GM21381 (cell line): ENCODE measurements around the gene VPS39.

ENCODE experiments used
- ATAC-seq: cut with Tn5 transposase; IDR thresholded peaks from one replicate; pipeline ENCODE4 v1.9.1; 2021; ENCODE audit warnings: mild to moderate bottlenecking, moderate library complexity; ENCODE audit not compliant: unreplicated experiment

VPS39 gene

DNA sequence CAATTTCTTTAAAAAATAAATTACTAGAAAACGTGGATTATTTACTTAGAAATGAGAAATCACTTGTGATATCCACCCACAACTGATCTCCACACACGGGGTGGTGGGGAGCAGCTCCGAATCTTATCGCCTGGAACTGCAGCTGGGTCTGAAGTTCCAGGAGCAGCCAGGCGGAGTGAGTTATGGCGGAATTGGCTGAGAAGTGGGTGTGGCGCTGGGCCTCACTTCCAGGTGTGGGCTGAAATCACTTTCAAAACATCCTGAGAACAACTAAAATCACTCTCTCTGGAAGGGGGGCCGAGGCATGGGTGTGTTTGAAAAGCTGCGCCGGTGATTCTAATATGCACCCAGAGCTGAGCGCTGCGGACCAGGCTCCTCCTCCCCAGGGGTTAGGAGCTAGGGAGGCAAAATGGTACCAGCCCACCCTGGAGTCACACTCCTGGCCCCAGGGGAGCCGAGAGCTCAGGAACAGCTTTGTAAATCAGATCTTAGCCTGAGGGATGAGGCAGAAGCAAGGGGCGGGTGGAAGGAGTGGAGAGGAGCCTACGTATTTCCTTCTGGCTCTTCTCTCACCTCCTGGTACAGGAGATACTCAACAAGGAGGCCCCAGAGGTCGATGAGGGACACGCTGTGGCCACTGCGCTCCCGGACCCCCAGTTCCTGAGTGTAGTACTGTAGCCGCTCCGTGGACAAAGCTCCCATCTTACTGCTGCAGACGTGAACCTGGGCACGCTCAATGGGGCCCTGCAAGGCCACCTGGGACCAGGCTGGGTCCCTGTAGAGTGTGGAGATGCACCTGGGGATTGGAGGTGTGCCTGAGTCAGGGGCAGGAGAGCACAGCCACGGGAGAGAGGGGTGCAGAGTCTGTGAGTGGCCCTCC, 61.3 kb downstream of the VPS39 start:
- ATAC-seq, result no peak

GRCh38 chr15:42145546-42146455, 62.3 kb downstream of the VPS39 start:
- no peak for ATAC-seq

GRCh38 chr15:42144841-42145375, 63.2 kb downstream of the VPS39 start:
- no peak for ATAC-seq

GRCh38 chr15:42143866-42144625, 64.1 kb downstream of the VPS39 start:
- ATAC-seq, result no peak

GRCh38 chr15:42143356-42143755, 64.7 kb downstream of the VPS39 start:
- no peak for ATAC-seq

DNA sequence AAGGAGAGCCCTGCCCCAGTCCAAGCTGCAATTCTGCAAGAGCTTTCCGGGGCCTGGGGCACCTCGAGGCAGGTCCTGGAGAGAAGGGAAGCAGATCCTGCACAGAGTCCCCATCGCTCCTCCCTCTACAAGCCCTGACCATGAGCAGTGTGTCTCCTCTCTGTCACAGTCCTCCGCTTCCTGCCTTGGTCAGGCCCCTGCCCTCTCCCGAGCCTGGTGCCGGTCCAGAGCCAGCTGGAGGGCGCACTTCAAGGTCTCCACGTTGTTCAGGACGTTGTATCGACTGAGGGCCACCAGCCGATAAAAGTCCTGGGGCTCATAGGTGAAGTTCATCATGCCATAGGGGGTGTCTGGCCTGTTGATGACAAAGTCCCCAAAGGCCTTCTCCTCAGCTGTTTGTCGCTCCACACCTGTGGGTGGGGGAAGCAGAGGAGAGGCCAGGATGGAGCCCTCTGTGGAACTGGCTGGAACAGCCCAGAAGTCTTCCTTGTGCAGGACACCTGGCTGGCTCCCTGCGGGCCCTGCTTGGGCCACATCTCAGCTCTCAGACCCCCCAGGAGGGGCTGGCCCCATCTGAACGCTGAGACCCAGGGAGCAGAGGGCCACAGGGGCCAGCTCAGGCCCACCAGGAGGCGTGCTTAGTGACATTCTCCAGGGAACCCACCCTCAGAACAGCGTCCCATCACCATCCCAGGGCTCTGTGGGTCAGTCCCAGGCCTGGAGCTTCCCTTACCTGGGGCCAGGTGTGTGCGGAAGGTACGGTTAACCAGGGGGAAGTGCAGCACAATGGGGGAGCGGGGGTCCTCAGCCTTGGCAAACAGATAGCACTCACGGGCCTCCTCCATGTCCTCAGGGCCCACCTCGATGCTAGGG, 66.1 kb downstream of the VPS39 start:
- no peak for ATAC-seq

- ATAC-seq, result no peak
Measured at GRCh38 chr15:42141246-42141645, 66.9 kb downstream of the VPS39 start.

- no peak for ATAC-seq
Measured at GRCh38 chr15:42140383-42141070, 67.6 kb downstream of the VPS39 start.

DNA sequence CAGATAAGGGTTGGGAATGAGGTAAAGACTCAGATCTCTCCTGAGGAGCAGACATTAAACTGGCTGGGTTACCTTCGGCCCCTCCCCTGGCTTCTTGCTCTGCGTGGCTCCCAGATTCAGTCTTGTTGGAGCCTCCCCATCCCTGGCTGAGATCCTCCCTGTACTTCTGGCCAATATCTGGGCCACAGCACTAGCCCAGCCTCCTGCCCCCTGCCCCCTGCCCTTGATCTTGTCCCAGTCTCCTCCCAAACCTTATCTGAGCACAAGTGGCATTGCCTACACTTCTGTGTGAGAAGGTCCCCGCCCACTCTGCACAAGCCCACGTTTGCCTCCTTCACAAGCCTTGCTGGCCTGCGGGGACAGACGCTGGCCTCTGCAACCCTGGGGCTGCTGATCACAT, 68.5 kb downstream of the VPS39 start:
- no peak for ATAC-seq

- no peak for ATAC-seq
Measured at GRCh38 chr15:42138968-42139386, 69.1 kb downstream of the VPS39 start.

- ATAC-seq, result no peak
Measured at GRCh38 chr15:42138411-42138810, 69.7 kb downstream of the VPS39 start.

DNA sequence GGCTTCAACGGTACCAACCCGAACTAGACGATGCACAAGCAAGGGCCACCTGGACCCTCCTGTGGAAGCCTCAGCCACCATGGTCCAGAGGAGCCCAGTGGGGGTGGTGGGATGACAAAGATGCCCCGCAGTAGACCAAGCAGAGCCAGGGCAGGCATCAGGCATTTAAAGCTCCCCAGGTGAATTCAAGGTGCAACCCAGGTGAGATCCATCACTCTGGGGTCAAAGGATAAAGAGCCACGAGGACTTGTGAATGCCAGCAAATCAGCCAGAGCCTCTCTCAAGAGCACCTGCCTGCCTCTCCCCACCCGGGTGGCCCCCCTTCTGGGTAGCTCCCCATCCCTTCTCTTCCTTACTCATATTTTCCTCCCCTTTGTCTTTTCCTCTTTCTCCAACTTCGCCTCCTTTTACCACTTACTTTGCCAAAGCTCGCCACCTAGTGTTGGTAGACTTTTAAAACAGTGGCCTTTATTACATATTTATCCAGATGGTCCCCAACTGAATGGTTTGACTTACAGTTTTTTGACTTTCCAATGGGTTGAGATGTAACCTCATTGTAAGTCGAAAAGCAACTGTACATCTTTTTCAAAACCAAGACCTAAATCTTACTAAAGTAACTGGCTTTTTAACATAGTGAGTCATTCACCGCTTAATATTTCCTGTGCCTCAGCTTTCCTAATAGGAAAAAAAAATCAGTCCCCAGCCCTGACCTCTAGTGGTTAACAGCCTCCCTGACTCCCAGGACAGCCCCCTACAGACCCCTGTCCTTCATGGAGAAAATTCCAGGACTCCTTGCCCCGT, 70.4 kb downstream of the VPS39 start:
- ATAC-seq, result no peak

GRCh38 chr15:42136513-42136912, 71.6 kb downstream of the VPS39 start:
- no peak for ATAC-seq

- no peak for ATAC-seq
Measured at GRCh38 chr15:42135351-42135750, 72.8 kb downstream of the VPS39 start.

DNA sequence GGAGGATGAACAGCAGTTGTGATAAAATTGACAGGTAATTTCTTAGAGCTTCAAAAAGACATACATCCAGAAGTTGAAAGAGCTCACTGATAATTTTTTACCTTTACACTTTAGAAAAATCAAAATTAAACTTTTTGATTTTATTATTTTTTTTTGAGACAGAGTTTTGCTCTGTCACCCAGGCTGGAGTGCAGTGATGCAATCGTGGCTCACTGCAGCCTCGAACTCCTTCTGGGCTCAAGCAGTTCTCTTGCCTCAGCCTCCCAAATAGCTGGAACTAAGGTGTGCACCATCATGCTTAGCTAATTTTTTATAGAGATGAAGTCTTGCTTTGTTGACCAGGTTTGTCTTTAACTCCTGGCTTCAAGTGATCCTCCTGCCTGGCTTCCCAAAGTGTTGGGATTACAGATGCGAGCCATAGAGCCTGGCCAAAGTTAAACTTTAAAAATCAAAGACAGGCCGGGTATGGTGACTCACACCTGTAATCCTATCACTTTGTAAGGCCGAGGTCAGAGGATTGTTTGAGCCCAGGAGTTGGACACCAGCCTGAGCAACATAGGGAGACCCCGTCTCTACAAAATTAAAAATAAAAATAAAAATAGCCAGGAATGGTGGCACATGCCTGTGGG, 73.4 kb downstream of the VPS39 start:
- ATAC-seq, result no peak

GRCh38 chr15:42133886-42134502, 74.1 kb downstream of the VPS39 start:
- ATAC-seq, result no peak

GRCh38 chr15:42133356-42133755, 74.7 kb downstream of the VPS39 start:
- no peak for ATAC-seq
